ENCODE results near the gene C3orf33.

The C3orf33 gene

GRCh38 chr3:155782390-155782953 is 23.6 kb downstream of the C3orf33 start:
- no peak for DNase-seq

DNA sequence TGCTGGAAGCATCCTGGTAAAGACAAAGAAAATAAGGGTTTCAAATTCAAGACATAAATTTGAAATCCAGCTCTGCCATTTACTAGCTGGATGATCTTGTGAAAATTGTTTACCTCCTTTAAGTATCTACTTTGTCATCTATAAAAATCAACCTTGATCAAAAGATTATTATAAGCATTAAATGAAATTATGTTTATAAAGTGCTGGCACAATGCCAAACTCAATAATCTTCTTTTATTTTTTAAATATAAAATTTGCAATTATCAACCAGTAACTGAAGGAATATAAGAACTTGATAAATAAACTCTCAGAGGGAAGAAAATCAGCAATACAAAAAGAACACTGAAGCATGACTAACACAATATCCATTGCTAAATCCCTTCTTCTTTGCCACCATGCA is 25.8 kb downstream of the C3orf33 start:
- DNase-seq, result no peak

DNA sequence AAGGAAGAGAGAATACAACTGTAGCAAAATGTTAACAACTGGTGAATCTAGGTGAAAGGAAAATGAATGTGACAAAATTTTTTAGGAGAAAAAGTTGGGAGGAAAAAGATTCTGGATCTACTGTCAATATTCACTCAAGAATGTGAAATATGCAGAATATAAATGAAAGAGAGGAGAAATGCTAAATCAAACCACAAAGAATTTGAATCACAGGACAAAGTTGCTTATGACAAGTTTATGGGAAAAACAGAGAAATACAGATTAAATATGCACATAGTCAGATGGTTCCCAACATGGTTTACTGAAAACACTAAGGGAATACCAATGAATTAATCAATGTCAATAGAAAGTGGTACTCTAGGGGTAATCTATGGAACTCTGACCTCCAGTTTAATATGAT is 27.6 kb downstream of the C3orf33 start:
- DNase-seq, result no peak

GRCh38 chr3:155772801-155773200 is 33.3 kb downstream of the C3orf33 start:
- no peak for DNase-seq

- DNase-seq, result no peak
Observed at GRCh38 chr3:155771126-155771525, 35.0 kb downstream of the C3orf33 start.

- no peak for DNase-seq
Observed at GRCh38 chr3:155766206-155766605, 39.9 kb downstream of the C3orf33 start.

DNA sequence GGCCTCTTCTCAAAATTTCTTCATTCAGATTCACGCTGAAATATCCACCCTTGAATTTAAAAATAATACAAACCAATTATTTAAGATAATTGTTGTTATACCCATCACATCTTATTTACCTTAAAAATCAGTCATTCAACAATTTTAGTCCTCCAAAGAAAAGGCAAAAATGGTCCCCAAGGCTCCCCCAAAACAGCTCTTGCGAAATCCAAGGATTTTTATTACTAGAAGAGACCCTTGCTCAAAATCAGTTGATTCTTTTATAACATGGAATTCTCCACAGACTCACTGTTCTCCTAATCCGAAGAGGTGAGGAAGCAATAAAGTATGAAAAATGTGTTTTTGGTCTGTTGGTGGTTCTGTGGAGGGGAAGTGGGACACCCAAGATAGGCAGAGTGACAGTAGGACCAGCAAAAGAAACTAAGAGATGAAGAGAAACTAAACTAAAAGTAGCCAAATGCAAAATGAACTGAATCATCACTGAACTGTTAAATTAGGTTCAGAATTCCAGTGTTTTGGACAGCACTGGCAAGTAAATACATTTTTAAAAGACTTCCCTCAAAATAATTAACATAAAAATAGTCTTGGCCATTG is 42.1 kb downstream of the C3orf33 start:
- DNase-seq, result no peak

GRCh38 chr3:155760653-155761052 is 45.4 kb downstream of the C3orf33 start:
- no peak for DNase-seq

GRCh38 chr3:155757577-155757976 is 48.5 kb downstream of the C3orf33 start:
- no peak for DNase-seq

GRCh38 chr3:155753038-155753639 is 52.9 kb downstream of the C3orf33 start:
- no peak for DNase-seq

- no peak for DNase-seq
Observed at GRCh38 chr3:155748611-155749365, 57.3 kb downstream of the C3orf33 start.

- DNase-seq, result no peak
Observed at GRCh38 chr3:155747946-155748290, 58.2 kb downstream of the C3orf33 start.

GRCh38 chr3:155747286-155747945 is 58.7 kb downstream of the C3orf33 start:
- no peak for DNase-seq

GRCh38 chr3:155746703-155747102 is 59.4 kb downstream of the C3orf33 start:
- no peak for DNase-seq

DNA sequence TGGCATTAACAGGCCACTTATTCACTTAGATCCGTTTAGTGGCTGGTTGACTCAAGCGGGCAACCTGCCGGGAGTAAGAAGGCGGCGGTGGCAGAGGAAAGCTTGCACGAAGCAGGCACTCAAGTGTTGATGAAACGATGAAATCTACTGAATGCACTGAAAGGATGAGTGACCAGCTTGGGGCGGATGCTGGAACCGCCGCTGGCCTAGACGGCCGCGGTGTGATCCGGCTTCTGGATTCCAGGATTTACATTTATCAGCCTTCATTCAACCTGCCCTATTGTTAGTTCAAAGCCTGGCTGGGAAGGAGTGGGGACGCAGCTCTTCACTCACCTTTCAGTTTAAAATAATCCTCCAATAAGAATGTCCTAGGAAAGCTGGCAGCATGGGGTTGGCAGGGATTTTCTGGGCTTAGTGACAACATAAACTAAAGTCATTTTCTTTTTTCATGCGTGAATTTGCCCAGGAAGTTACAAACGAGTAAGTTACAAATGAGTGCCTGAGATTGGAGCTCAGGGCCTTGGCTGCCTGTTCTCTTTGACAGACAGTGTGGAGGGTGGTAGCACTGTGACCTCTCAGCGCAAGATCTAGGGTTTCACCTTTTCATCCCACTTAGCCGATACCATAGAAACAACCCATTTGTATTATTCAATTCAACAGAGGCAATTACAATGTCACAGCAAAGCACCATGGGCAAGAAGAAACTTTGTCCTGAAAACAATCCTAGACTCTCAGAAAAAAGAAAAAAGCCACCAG is 60.1 kb downstream of the C3orf33 start:
- no peak for DNase-seq

DNA sequence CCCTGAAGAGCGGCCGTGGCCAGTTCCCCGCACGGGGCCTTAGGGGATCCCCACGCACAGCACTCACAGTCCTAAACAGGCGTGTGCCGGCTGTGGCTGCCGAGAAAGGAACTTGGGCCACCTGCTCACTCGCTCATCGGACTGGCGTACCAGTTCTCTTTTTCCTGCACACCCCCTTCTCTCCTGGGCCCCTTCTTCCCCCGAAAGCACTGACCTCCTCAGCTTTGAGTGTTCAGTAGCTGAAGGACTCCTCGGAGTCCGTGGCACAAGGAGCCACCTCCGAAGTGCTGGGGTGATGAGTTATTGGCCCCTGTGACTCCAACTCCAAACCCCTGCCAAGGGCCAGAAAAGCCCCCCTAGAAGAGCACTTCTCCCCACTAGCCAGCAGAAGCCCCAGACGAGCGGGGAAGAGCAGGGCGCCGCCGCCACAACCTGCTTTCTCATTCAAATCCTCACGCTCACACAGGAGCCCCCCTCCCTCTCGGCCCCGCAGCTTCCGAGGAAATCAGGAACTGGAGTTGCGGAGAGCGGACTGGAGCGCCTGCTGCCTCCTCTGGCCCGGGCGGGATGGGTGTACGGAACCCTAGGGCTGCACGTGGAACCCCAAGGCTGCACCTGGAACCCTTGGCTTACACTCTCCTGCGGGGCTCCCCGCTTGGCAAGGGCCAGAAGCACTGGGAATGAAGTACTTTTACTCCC is 61.3 kb downstream of the C3orf33 start, which contains the start of gene PLCH1:
TSS of gene PLCH1 (minus strand) at position 446 of the 699 bp plus-strand sequence. CDS start 40,847 bp downstream, outside the sequence.
- peak in 1 of 4 experiments; percentile 5 for DNase-seq

- DNase-seq, result peak in 2 of 4 experiments; percentile 8
Observed at GRCh38 chr3:155744010-155744625, 62.0 kb downstream of the C3orf33 start.

DNA sequence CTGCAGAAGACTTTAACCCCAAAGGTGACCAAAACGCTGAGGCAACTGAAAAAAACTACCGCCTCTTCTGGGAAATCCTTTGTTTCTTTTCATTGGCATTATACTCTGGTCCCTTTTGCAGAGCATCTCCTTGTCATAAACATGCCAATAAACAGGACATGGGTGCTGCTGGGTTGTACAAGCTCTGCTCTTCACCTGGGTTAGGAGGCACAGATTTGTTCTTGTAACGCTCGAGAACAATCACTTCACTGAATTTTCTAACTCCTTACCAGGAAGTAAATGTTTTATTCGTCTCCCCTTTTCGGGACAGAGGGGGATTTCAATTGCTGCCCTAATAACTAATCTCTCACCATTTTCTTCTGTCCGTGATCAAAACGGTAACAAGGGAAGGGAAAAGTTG is 62.5 kb downstream of the C3orf33 start:
- DNase-seq, result no peak

DNA sequence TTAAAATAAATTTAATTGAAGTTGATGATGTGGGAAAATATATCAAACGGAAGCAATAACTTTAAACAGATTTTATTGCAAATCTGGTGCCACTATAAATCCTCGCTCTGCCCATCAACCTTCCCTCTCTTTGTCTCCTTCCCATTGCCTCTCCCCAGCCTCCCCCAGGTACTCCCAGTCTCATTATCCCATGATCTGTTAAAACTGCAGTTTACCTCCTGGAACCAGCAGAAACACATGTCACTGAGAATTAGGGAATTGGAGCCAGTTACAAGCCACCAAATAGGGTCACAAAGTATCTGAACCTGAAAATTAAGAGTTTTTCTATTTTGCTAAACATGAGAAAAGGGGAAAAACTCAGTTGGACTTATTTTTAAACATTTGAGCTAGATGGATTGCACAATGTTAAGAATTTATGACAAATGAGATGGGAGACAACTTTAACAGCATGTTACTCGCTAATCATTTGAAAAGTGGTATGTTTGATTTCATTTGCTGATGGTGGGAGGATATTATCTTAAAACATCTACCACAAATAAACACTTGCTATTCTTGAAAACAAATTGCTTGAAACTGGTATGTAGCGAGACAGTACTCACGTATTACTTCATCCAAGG is 63.6 kb downstream of the C3orf33 start:
- no peak for DNase-seq

DNA sequence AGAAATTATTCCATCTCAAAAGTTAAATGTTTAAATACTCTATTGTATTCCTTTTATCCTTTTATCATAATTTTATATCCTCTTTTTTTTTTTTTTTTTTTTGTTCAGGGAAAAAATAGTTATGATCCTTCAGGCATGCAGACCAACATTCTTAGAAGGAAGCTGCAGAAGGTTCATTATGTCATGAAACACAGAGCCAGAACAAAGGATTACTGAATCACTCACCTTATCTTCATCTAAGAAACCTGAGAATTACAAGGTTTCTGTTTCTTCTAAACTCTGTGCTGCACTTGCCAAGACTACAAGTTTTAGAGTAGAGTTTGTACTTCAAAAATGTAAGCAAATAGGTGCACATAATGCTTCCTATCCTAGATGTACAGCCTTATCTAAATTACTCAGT is 64.5 kb downstream of the C3orf33 start:
- DNase-seq, result no peak

DNA sequence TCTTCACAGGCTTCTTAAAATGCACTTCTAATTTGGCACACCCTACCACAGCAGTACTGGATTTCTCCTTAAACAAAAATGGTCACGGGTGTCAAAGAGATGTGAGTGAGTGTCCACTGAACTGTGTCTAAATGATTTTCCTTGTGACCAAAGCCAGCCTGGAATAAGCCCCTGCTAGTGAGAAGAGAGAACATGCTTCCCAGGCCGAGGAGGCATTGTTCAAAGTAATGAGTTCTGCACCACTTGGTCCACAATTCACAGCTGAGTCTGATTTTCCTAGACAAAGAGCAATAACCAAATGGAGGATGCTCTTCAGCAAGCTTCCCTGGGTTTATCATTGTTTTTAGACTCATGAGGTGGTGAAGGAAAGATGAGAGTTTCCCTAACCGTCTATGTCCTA is 65.0 kb downstream of the C3orf33 start:
- DNase-seq, result no peak
